GM18505 (cell line): Measurements from ENCODE around the gene DNM1L.
A peak's percentile ranks its signal among the peaks of the same experiment; 100 is the strongest.

ENCODE experiments used
- ATAC-seq: cut with Tn5 transposase; IDR thresholded peaks from one replicate; pipeline ENCODE4 v1.9.1; 2021; ENCODE audit not compliant: unreplicated experiment
- POLR2A ChIP-seq: IDR thresholded peaks from 4 replicates; pipeline ENCODE4 v1.6.1; 2011; ENCODE audit warnings: borderline replicate concordance; ENCODE audit not compliant: insufficient read depth, insufficient read length; ENCODE audit errors: extremely low read depth

Gene DNM1L

GRCh38 chr12:32726286-32726685 lies 47.2 kb downstream of the DNM1L start:
- TF ChIP-seq POLR2A = no peak
- ATAC-seq = no peak

DNA sequence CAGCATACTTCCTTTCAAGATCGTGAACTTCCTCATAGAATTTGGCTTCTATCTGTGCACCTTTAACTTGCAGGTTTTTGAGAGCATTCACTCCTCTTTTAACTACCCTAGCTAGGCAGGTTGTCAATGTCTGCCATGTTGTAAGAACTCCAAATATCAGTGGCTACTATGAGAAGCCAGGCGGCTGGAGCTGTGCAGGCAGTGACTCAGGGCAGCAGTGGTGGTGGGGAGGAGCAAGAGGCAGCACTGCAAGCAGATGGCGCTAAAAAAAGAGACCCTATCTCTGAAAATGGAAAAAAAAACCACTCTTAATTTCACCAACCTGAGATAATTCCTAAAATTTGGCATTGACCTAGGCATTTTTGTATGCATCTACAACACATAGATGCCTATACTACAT lies 48.1 kb downstream of the DNM1L start:
- ATAC-seq = no peak
- no peak for TF ChIP-seq POLR2A

- no peak for ATAC-seq
- no peak for TF ChIP-seq POLR2A
Observed at GRCh38 chr12:32734952-32735351, 55.9 kb downstream of the DNM1L start.

- ATAC-seq = no peak
- TF ChIP-seq POLR2A = no peak
Observed at GRCh38 chr12:32736445-32736844, 57.3 kb downstream of the DNM1L start.

GRCh38 chr12:32737715-32738114 lies 58.6 kb downstream of the DNM1L start:
- TF ChIP-seq POLR2A = no peak
- ATAC-seq = no peak

GRCh38 chr12:32739279-32739678 lies 60.2 kb downstream of the DNM1L start:
- no peak for TF ChIP-seq POLR2A

DNA sequence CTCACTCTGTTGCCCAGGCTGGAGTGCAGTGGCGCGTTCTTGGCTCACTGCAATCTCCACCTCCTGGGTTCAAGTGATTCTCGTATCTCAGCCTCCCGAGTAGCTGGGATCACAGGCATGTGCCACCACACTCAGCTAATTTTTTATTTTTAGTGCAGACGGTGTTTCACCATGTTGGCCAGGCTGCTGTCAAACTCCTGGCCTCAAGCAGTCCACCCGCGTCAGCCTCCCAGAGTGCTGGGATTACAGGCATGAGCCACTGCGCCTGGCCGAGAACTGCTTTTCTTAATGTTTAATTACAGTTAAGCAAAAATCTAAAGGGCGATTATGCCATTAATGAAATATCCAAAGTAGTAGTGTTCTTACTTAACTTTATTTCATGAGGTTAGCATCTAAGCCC lies 63.0 kb downstream of the DNM1L start:
- no peak for ATAC-seq
- no peak for TF ChIP-seq POLR2A

More at GRCh38 chr12:32739279-32739678, 60.2 kb downstream of the DNM1L start:
- no peak for ATAC-seq

GRCh38 chr12:32743264-32743663 lies 64.2 kb downstream of the DNM1L start:
- no peak for ATAC-seq

GRCh38 chr12:32753605-32754004 lies 74.5 kb downstream of the DNM1L start:
- ATAC-seq = no peak
- no peak for TF ChIP-seq POLR2A

More at GRCh38 chr12:32743264-32743663, 64.2 kb downstream of the DNM1L start:
- no peak for TF ChIP-seq POLR2A

GRCh38 chr12:32754111-32754510 lies 75.0 kb downstream of the DNM1L start:
- ATAC-seq = no peak
- TF ChIP-seq POLR2A = no peak

- ATAC-seq = peak; percentile 77
- TF ChIP-seq POLR2A = no peak
Observed at GRCh38 chr12:32755051-32755653, 76.1 kb downstream of the DNM1L start.

DNA sequence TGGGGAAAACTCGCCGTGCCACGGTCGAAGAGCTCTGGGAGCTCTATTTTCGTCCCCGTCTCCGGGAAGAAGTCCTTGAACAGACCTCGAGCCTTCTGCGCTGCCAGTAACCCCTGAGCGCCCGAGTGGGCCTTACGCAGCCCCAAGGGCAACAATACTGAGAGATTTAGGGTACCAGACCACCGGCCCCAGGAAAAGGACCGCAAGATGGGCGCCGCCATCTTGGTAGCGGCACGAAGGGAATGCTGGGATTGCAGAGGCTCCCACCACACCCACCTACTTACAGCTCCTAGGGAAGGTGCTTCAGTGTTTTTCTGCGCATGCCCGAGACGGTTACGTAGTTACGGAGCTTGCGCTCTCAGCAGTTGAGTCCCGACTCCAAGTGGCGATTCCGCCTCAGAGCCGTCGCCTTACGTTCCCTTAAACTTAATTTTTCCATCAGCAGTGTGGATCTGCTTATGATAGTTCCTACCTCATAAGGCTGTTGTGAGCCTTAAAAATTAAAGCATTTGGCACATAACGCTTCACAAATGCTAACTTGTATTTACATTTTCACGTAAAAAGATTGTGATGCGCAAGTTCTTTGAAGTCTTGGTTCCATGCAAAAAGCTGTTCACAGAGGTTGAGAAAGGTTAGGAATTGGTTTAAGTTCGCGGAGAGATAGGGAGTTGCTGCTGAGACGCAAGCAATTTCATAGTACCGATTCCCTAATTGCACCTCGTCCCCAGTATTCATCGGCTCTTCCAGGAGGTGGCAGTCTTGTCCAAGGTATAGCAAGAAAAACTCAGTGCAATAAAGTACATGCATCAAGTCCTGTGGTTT lies 76.8 kb downstream of the DNM1L start, which contains the start of gene YARS2:
Gene YARS2, minus strand, starts transcription at position 244 of the 822 bp plus-strand sequence. Its CDS starts 23 bp downstream, at position 221.
- TF ChIP-seq POLR2A = peak; percentile 94
- ATAC-seq = peak; percentile 86

DNA sequence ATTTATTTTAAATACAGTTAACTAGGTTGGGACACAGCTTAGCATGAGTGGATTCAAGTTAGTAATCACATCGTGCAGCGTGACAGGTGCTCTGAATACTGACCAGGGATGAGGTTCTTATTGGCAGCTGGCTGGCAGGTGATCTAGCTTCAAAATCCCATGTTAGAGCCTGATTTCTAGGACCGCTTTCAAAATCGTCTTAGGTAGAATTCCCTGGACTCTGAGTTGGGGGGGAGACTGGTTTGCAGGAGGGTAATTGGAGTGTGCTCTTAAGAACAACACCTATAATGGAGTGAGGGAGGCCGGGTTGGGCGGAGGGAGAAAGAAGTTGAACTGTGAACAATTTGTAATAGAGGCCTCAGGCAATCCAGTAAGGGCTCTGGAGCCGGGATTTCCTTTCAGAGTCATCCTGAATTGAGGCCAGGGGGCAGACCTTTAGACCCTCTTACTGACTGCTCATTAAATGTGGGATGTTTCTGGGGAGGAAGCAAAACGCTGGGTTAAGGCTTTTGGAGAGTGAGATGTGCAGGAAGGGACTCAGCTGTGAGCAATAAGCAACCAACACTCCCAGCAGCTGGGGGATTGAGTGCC lies 77.5 kb downstream of the DNM1L start:
- no peak for ATAC-seq
- TF ChIP-seq POLR2A = no peak
